PC-9 (cell line): ENCODE data around the gene PCYT2. TPM values are rescaled to one million over a fixed set of nuclear protein-coding genes. Genes with fewer than 3 reads are reported as not detected.

Source experiments
- BruUV-seq: library from RNA; stranded (reverse); fragments of 400-500 nt; replicated peaks from 2 replicates; lab custom pipeline; 2021; lab: Mats Ljungman, UMichigan
- CTCF ChIA-PET: fragments of 300-600 bp; sonication (Branson Sonifier 250); formaldehyde crosslinking; loops from one replicate; lab custom pipeline; 2022; ENCODE audit warnings: antibody characterized with exemption; lab: Charles Lee
- POLR2A ChIA-PET: fragments of 300-600 bp; sonication (Branson Sonifier 250); formaldehyde crosslinking; loops from one replicate; lab custom pipeline; 2022; ENCODE audit warnings: antibody characterized with exemption; ENCODE audit not compliant: unreplicated experiment; lab: Charles Lee
- DNase-seq, 2 experiments: peaks; one replicate each; pipeline versions ENCODE4 v3.0.0 to v3.0.0-alpha.2; 2015 to 2022; ENCODE audit warnings: mixed read lengths in 1 of 2
- H2AFZ ChIP-seq: fragments of 200-600 bp; sonication (generic); 2 replicates; pipeline ENCODE4 v1.8.1; 2017; ENCODE audit warnings: antibody characterized with exemption
- H3F3A ChIP-seq: fragments of 200-600 bp; sonication (generic); 2 replicates; pipeline ENCODE4 v1.8.1; 2017; ENCODE audit warnings: antibody characterized with exemption, mild to moderate bottlenecking, low read depth; ENCODE audit not compliant: insufficient read depth
- H3K27ac ChIP-seq: fragments of 200-600 bp; sonication (generic); 2 replicates; pipeline ENCODE4 v1.6.1; 2016; ENCODE audit warnings: mixed run types
- H3K27me3 ChIP-seq: fragments of 200-600 bp; sonication (generic); 2 replicates; pipeline ENCODE4 v1.6.1; 2016; ENCODE audit warnings: low read depth, mixed run types; ENCODE audit not compliant: insufficient read depth
- H3K36me3 ChIP-seq: fragments of 200-600 bp; sonication (generic); 2 replicates; pipeline ENCODE4 v1.6.1; 2016; ENCODE audit warnings: low read depth, mixed run types
- H3K4me1 ChIP-seq: fragments of 200-600 bp; sonication (generic); replicated peaks from 2 replicates; pipeline ENCODE4 v1.6.1; 2016; ENCODE audit warnings: mixed run types; ENCODE audit not compliant: insufficient read depth
- H3K4me2 ChIP-seq: fragments of 200-600 bp; sonication (generic); 2 replicates; pipeline ENCODE4 v1.6.1; 2017; ENCODE audit warnings: mixed run types
- H3K4me3 ChIP-seq: fragments of 200-600 bp; sonication (generic); 2 replicates; pipeline ENCODE4 v1.6.1; 2016; ENCODE audit warnings: mixed run types
- H3K79me2 ChIP-seq: fragments of 200-600 bp; sonication (generic); 2 replicates; pipeline ENCODE4 v1.6.1; 2017; ENCODE audit warnings: low read depth, mixed run types
- H3K9me2 ChIP-seq: fragments of 200-600 bp; sonication (generic); 2 replicates; pipeline ENCODE4 v1.8.1; 2017; ENCODE audit warnings: mild to moderate bottlenecking; ENCODE audit not compliant: insufficient read depth
- H3K9me3 ChIP-seq: fragments of 200-600 bp; sonication (generic); 2 replicates; pipeline ENCODE4 v1.8.1; 2016; ENCODE audit warnings: low read depth; ENCODE audit not compliant: insufficient read depth
- H4K20me1 ChIP-seq: fragments of 200-600 bp; sonication (generic); 2 replicates; pipeline ENCODE4 v1.8.1; 2017; ENCODE audit not compliant: insufficient read depth
- CTCF ChIP-seq: fragments of 200-600 bp; sonication (generic); conservative IDR thresholded peaks from 2 replicates; pipeline ENCODE4 v1.6.1; 2017; ENCODE audit warnings: mixed run types, antibody characterized with exemption, mild to moderate bottlenecking, moderate library complexity
- EZH2 ChIP-seq: fragments of 200-600 bp; sonication (generic); IDR thresholded peaks from 2 replicates; pipeline ENCODE4 v1.8.0; 2017; ENCODE audit warnings: antibody characterized with exemption, low read depth
- intact Hi-C: fragments of 100-400 bp; cut with micrococcal nuclease; formaldehyde crosslinking; loops from one replicate; pipeline ENCODE4 v1.10.0; 2022; ENCODE audit not compliant: unreplicated experiment
- total RNA-seq: library from RNA; stranded (reverse); gene quantifications from 2 replicates; pipeline ENCODE4 v1.2.3, GENCODE V29; 2021

PCYT2 gene
- total RNA-seq, 1 experiment from 2014 or later, result 82.2 TPM

GRCh38 chr17:81854974-81855774 lies 56.0 kb downstream of the PCYT2 start:
- Histone ChIP-seq H3K4me2 (no peak overlapping the region), H3K79me2 (peaks cover 41% of the 10 kb centered on the region), H3K4me3 (no peak overlapping the region), H2AFZ (no peak overlapping the region), H3F3A (no peaks in the 10 kb centered on the region), H4K20me1 (peaks cover 22% of the 10 kb centered on the region), H3K27me3 (no peaks in the 10 kb centered on the region), H3K27ac (no peak overlapping the region), H3K9me2 (no peaks in the 10 kb centered on the region), H3K36me3 (no peaks in the 10 kb centered on the region), H3K9me3 (no peaks in the 10 kb centered on the region), H3K4me1 (no peaks in the 10 kb centered on the region)
- no TSS peak for BruUV-seq
- no peak for DNase-seq
- CTCF ChIA-PET, result interaction anchor here (0.6 to 0.7 kb wide), 2 partner anchors 8 to 116 kb away, joined by 3 to 5 read pairs; no protein-coding TSS in a partner anchor
- POLR2A ChIA-PET, result interaction anchor here (0.5 to 0.7 kb wide), 4 partner anchors 31 to 140 kb away, joined by 3 to 18 read pairs (median 4); no protein-coding TSS in a partner anchor
- TF ChIP-seq EZH2 (no peak), CTCF (no peak)
- intact Hi-C loops, result no loop called here

GRCh38 chr17:81852237-81852636 lies 59.0 kb downstream of the PCYT2 start:
- peaks cover 10% of the 10 kb centered on the region for H4K20me1 ChIP-seq
- no peaks in the 10 kb centered on the region; the same call in 1 of the 2 replicates for H3F3A ChIP-seq
- no peaks in the 10 kb centered on the region for H3K9me3 ChIP-seq
- no peak overlapping the region for H2AFZ ChIP-seq
- no peak overlapping the region for H3K4me2 ChIP-seq
- no peaks in the 10 kb centered on the region for H3K27me3 ChIP-seq
- ChIA-PET POLR2A (interaction anchor here (0.6 kb wide), 1 partner anchor 30 kb away, joined by 7 read pairs; no protein-coding TSS in a partner anchor), CTCF (no interaction called here)
- H3K79me2 ChIP-seq, result peaks cover 13% of the 10 kb centered on the region; the same call in 1 of the 2 replicates
- BruUV-seq, result no TSS peak
- H3K4me1 ChIP-seq, result no peaks in the 10 kb centered on the region
- H3K9me2 ChIP-seq, result no peaks in the 10 kb centered on the region
- TF ChIP-seq CTCF, result no peak
- H3K36me3 ChIP-seq, result no peaks in the 10 kb centered on the region
- no peak overlapping the region for H3K4me3 ChIP-seq
- no peak overlapping the region for H3K27ac ChIP-seq
- intact Hi-C loops, result no loop called here
- no peak for DNase-seq

GRCh38 chr17:81851423-81851822 lies 59.8 kb downstream of the PCYT2 start:
- TF ChIP-seq CTCF, result no peak
- TF ChIP-seq EZH2, result no peak
- Histone ChIP-seq H3K27ac (no peak overlapping the region), H4K20me1 (peaks cover 9% of the 10 kb centered on the region), H3K9me2 (no peaks in the 10 kb centered on the region), H3K4me2 (no peak overlapping the region), H2AFZ (no peak overlapping the region), H3K79me2 (peaks cover 5% of the 10 kb centered on the region; the same call in 1 of the 2 replicates), H3K9me3 (no peaks in the 10 kb centered on the region), H3K27me3 (no peaks in the 10 kb centered on the region), H3F3A (no peaks in the 10 kb centered on the region; the same call in 1 of the 2 replicates), H3K4me3 (no peak overlapping the region), H3K36me3 (no peaks in the 10 kb centered on the region), H3K4me1 (no peaks in the 10 kb centered on the region)
- no peak for DNase-seq
- intact Hi-C loops, result no loop called here
- CTCF ChIA-PET, result no interaction called here
- POLR2A ChIA-PET, result no interaction called here
- no TSS peak for BruUV-seq

Other genes with a start within 250 kb of the PCYT2 start
- gene OXLD1, start 244.8 kb downstream of the PCYT2 start, total RNA-seq, result 40.2 and 66.0 TPM in 2 replicates
- 29.3 and 30.0 TPM in 2 replicates for gene CCDC137, start 244.7 kb downstream of the PCYT2 start, total RNA-seq
- 41.7 and 48.3 TPM in 2 replicates for gene ARL16, start 227.6 kb downstream of the PCYT2 start, total RNA-seq
- 149 and 166 TPM in 2 replicates for gene HGS, start 227.4 kb downstream of the PCYT2 start, total RNA-seq
- gene MRPL12, start 208.0 kb downstream of the PCYT2 start, total RNA-seq, result 98.6 and 142 TPM in 2 replicates
- 83.6 and 86.5 TPM in 2 replicates for gene SLC25A10, start 199.1 kb downstream of the PCYT2 start, total RNA-seq
- gene GCGR, start 107.2 kb downstream of the PCYT2 start, total RNA-seq, result not detected in 2 replicates
- gene MCRIP1, start 78.1 kb downstream of the PCYT2 start, total RNA-seq, result 53.8 and 84.0 TPM in 2 replicates
- not detected in 2 replicates for gene PPP1R27, start 76.3 kb downstream of the PCYT2 start, total RNA-seq
- 636 and 782 TPM in 2 replicates for gene P4HB, start 50.9 kb downstream of the PCYT2 start, total RNA-seq
- 242 and 309 TPM in 2 replicates for gene ARHGDIA, start 40.1 kb downstream of the PCYT2 start, total RNA-seq
- gene ALYREF, start 19.8 kb downstream of the PCYT2 start, total RNA-seq, result 138 and 156 TPM in 2 replicates
- gene ANAPC11, start 19.7 kb downstream of the PCYT2 start, total RNA-seq, result 187 and 256 TPM in 2 replicates
- 0.83 and 1.1 TPM in 2 replicates for gene NPB, start 9.2 kb downstream of the PCYT2 start, total RNA-seq
- gene SIRT7, start 6.8 kb upstream of the PCYT2 start, total RNA-seq, result 78.3 and 98.5 TPM in 2 replicates
- 79.5 and 85.9 TPM in 2 replicates for gene MAFG, start 16.3 kb upstream of the PCYT2 start, total RNA-seq
- gene PYCR1, start 25.9 kb upstream of the PCYT2 start, total RNA-seq, result 88.9 and 120 TPM in 2 replicates
- not detected in 2 replicates for gene MYADML2, start 35.8 kb upstream of the PCYT2 start, total RNA-seq
- gene NOTUM, start 49.8 kb upstream of the PCYT2 start, total RNA-seq, result 0.33 TPM in 1 of 2 replicates, not detected in the other
- gene ASPSCR1, start 66.2 kb upstream of the PCYT2 start, total RNA-seq, result 54.9 and 80.0 TPM in 2 replicates
- 115 and 132 TPM in 2 replicates for gene CENPX, start 111.5 kb upstream of the PCYT2 start, total RNA-seq
- 41.5 and 42.6 TPM in 2 replicates for gene LRRC45, start 111.9 kb upstream of the PCYT2 start, total RNA-seq
- gene RAC3, start 120.3 kb upstream of the PCYT2 start, total RNA-seq, result 32.3 and 41.6 TPM in 2 replicates
- 120 and 129 TPM in 2 replicates for gene DCXR, start 126.3 kb upstream of the PCYT2 start, total RNA-seq
- gene RFNG, start 140.4 kb upstream of the PCYT2 start, total RNA-seq, result 40.4 and 49.1 TPM in 2 replicates
- gene GPS1, start 140.5 kb upstream of the PCYT2 start, total RNA-seq, result 121 and 124 TPM in 2 replicates
- gene DUS1L, start 154.4 kb upstream of the PCYT2 start, total RNA-seq, result 138 and 175 TPM in 2 replicates
- gene FASN, start 186.8 kb upstream of the PCYT2 start, total RNA-seq, result 455 and 658 TPM in 2 replicates